Motor neuron (in vitro differentiated cells): ENCODE data around the gene PRKAR2B. TPM values are rescaled to one million over a fixed set of nuclear protein-coding genes. Genes with fewer than 3 reads are reported as not detected.

Experiments used
- ATAC-seq, 8 experiments: fragments of 200-7000 bp; cut with Tn5 transposase; replicated peaks in 6 of 8; 2 replicates each; pipeline ENCODE4 v1.8.0; 2021; ENCODE audit warnings: mild to moderate bottlenecking in 8 of 8, moderate library complexity in 8 of 8
- H3K27ac ChIP-seq, 2 donors: fragments of 250-450 bp; sonication (Bioruptor Pico); 2 replicates each; pipeline ENCODE4 v1.9.0; 2021; ENCODE audit warnings: antibody characterized with exemption in 2 of 2, mild to moderate bottlenecking in 2 of 2, moderate library complexity in 1 of 2
- H3K4me1 ChIP-seq, 2 donors: fragments of 250-450 bp; sonication (Bioruptor Pico); replicated peaks in 1 of 2; 2 replicates each; pipeline ENCODE4 v1.6.1; 2021; ENCODE audit warnings: antibody characterized with exemption in 2 of 2, mild to moderate bottlenecking in 2 of 2, moderate library complexity in 1 of 2
- H3K4me3 ChIP-seq, 5 donors: fragments of 250-450 bp; sonication (Bioruptor Pico); 2 replicates each; pipeline ENCODE4 v1.9.0; 2021; ENCODE audit warnings: antibody characterized with exemption in 5 of 5, mild to moderate bottlenecking in 5 of 5, moderate library complexity in 4 of 5
- WGBS, 10 experiments: fragments of 450-650 bp; shearing (Covaris generic); methylation state at CpG; one replicate each; pipeline ENCODE4 v1.0.0; 2022; 5-methylcytosine and 5-hydroxymethylcytosine counted together
- in situ Hi-C, 9 experiments: fragments of 400-800 bp; cut with MboI; loops; one replicate each; pipeline ENCODE4 v1.15.0; 2021; ENCODE audit warnings: low sequenced_read_pairs in 9 of 9, low pct_unique_long_range_greater_than_20kb in 2 of 9; ENCODE audit not compliant: unreplicated experiment in 9 of 9
- total RNA-seq, 8 experiments: library from RNA; unstranded; fragments of 300-600 nt; gene quantifications; 2 replicates each; pipeline versions ENCODE4 v1.2.3 to v1.2.4, GENCODE V29; 2022

Gene PRKAR2B
- total RNA-seq, 8 experiments from 2014 or later = 17.7 to 43.8 (median 33.6) TPM

- H3K4me3 ChIP-seq = no peak overlapping the region
- peak in 2 of 8 experiments; percentile 45 to 49 for ATAC-seq
- no peak overlapping the region for H3K27ac ChIP-seq
- in situ Hi-C loops = loop anchor here in 1 of 9 experiments (25.0 kb wide), 1 partner anchor 532 kb away; no protein-coding TSS in a partner anchor
- H3K4me1 ChIP-seq = no peaks in the 10 kb centered on the region
- WGBS, 10 experiments = 60 to 100% (median 100%) methylated on average over 1 of the region's 1 CpG; no CpG with 5 or more reads in 4 of the 10 experiments
Observed at GRCh38 chr7:107180378-107180777, 135.9 kb downstream of the PRKAR2B start.

- in situ Hi-C loops = loop anchor here in 1 of 9 experiments (25.0 kb wide), 1 partner anchor 531 kb away; no protein-coding TSS in a partner anchor
- H3K27ac ChIP-seq = no peak overlapping the region
- H3K4me1 ChIP-seq = no peaks in the 10 kb centered on the region
- WGBS, 10 experiments = 78 to 100% (median 88%) methylated on average over 1 to 5 of the region's 5 CpGs; no CpG with 5 or more reads in 1 of the 10 experiments
- no peak for ATAC-seq
- no peak overlapping the region for H3K4me3 ChIP-seq
Observed at GRCh38 chr7:107181172-107181571, 136.7 kb downstream of the PRKAR2B start.

- WGBS, 10 experiments = 60 to 100% (median 88%) methylated on average over 1 to 4 of the region's 4 CpGs
- H3K27ac ChIP-seq = no peak overlapping the region
- no peaks in the 10 kb centered on the region for H3K4me1 ChIP-seq
- ATAC-seq = no peak
- H3K4me3 ChIP-seq = no peak overlapping the region
- in situ Hi-C loops = loop anchor here in 1 of 9 experiments (25.0 kb wide), 1 partner anchor 527 kb away; no protein-coding TSS in a partner anchor
Observed at GRCh38 chr7:107185716-107186115, 141.2 kb downstream of the PRKAR2B start.

GRCh38 chr7:107186240-107186639 lies 141.7 kb downstream of the PRKAR2B start:
- Histone ChIP-seq H3K27ac (no peak overlapping the region), H3K4me1 (no peaks in the 10 kb centered on the region), H3K4me3 (no peak overlapping the region)
- 64 to 100% (median 99%) methylated on average over 1 to 4 of the region's 4 CpGs for WGBS, 10 experiments
- ATAC-seq = no peak
- in situ Hi-C loops = loop anchor here in 1 of 9 experiments (25.0 kb wide), 1 partner anchor 526 kb away; no protein-coding TSS in a partner anchor

- 67 to 100% (median 91%) methylated on average over 1 to 2 of the region's 2 CpGs; no CpG with 5 or more reads in 2 of the 10 experiments for WGBS, 10 experiments
- no peak for ATAC-seq
- in situ Hi-C loops = loop anchor here in 1 of 9 experiments (25.0 kb wide), 1 partner anchor 525 kb away; no protein-coding TSS in a partner anchor
- Histone ChIP-seq H3K4me1 (no peaks in the 10 kb centered on the region), H3K4me3 (no peak overlapping the region), H3K27ac (no peak overlapping the region)
Observed at GRCh38 chr7:107187774-107188173, 143.3 kb downstream of the PRKAR2B start.

- in situ Hi-C loops = loop anchor here in 1 of 9 experiments (25.0 kb wide), 1 partner anchor 522 kb away; no protein-coding TSS in a partner anchor
- WGBS, 10 experiments = 93 to 100% (median 100%) methylated on average over 2 of the region's 2 CpGs; no CpG with 5 or more reads in 3 of the 10 experiments
- Histone ChIP-seq H3K27ac (no peak overlapping the region), H3K4me3 (no peak overlapping the region), H3K4me1 (no peaks in the 10 kb centered on the region)
- no peak for ATAC-seq
Observed at GRCh38 chr7:107190090-107190489, 145.6 kb downstream of the PRKAR2B start.

- 83 to 100% (median 100%) methylated on average over 1 of the region's 1 CpG; no CpG with 5 or more reads in 2 of the 10 experiments for WGBS, 10 experiments
- ATAC-seq = peak in 1 of 8 experiments; percentile 38
- Histone ChIP-seq H3K27ac (no peak overlapping the region), H3K4me1 (no peaks in the 10 kb centered on the region), H3K4me3 (no peak overlapping the region)
- in situ Hi-C loops = loop anchor here in 1 of 9 experiments (25.0 kb wide), 1 partner anchor 518 kb away; no protein-coding TSS in a partner anchor
Observed at GRCh38 chr7:107194052-107194451, 149.5 kb downstream of the PRKAR2B start.

- in situ Hi-C loops = loop anchor here in 1 of 9 experiments (25.0 kb wide), 1 partner anchor 515 kb away; no protein-coding TSS in a partner anchor
- 80 to 97% (median 94%) methylated on average over 3 to 10 of the region's 10 CpGs for WGBS, 10 experiments
- Histone ChIP-seq H3K27ac (no peak overlapping the region), H3K4me1 (no peaks in the 10 kb centered on the region), H3K4me3 (no peak overlapping the region)
- ATAC-seq = peak in 1 of 8 experiments; percentile 43
Observed at GRCh38 chr7:107196834-107197610, 152.5 kb downstream of the PRKAR2B start.

- Histone ChIP-seq H3K4me1 (no peaks in the 10 kb centered on the region), H3K27ac (no peak overlapping the region), H3K4me3 (no peak overlapping the region)
- 29 to 100% (median 87%) methylated on average over 1 to 4 of the region's 4 CpGs; no CpG with 5 or more reads in 2 of the 10 experiments for WGBS, 10 experiments
- ATAC-seq = peak; percentile 38 to 85 (median 60)
- in situ Hi-C loops = no loop called here
Observed at GRCh38 chr7:107201795-107202450, 157.4 kb downstream of the PRKAR2B start.

- Histone ChIP-seq H3K27ac (no peak overlapping the region), H3K4me1 (no peaks in the 10 kb centered on the region), H3K4me3 (no peak overlapping the region)
- no peak for ATAC-seq
- in situ Hi-C loops = no loop called here
- 34 to 100% (median 93%) methylated on average over 2 to 7 of the region's 7 CpGs; no CpG with 5 or more reads in 2 of the 10 experiments for WGBS, 10 experiments
Observed at GRCh38 chr7:107203607-107204006, 159.1 kb downstream of the PRKAR2B start.

- no peak overlapping the region for H3K27ac ChIP-seq
- H3K4me3 ChIP-seq = no peak overlapping the region
- ATAC-seq = no peak
- 100% methylated on average over 2 to 5 of the region's 6 CpGs; no CpG with 5 or more reads in 6 of the 10 experiments for WGBS, 10 experiments
- H3K4me1 ChIP-seq = no peaks in the 10 kb centered on the region
- in situ Hi-C loops = no loop called here
Observed at GRCh38 chr7:107206136-107206535, 161.6 kb downstream of the PRKAR2B start.

- ATAC-seq = no peak
- Histone ChIP-seq H3K4me1 (no peaks in the 10 kb centered on the region), H3K4me3 (no peak overlapping the region), H3K27ac (no peak overlapping the region)
- in situ Hi-C loops = no loop called here
- 38 to 100% (median 74%) methylated on average over 2 to 3 of the region's 3 CpGs; no CpG with 5 or more reads in 2 of the 10 experiments for WGBS, 10 experiments
Observed at GRCh38 chr7:107206706-107207105, 162.2 kb downstream of the PRKAR2B start.

- WGBS, 10 experiments = 0 to 100% (median 76%) methylated on average over 1 to 5 of the region's 5 CpGs; no CpG with 5 or more reads in 4 of the 10 experiments
- peak in 3 of 8 experiments; percentile 9 to 25 (median 13) for ATAC-seq
- H3K4me1 ChIP-seq = no peaks in the 10 kb centered on the region
- no peak overlapping the region for H3K27ac ChIP-seq
- H3K4me3 ChIP-seq = no peak overlapping the region
- in situ Hi-C loops = no loop called here
Observed at GRCh38 chr7:107207459-107207858, 163.0 kb downstream of the PRKAR2B start.
